GM06990 (cell line): ENCODE data around the gene INF2.

Source experiments
- DNase-seq: peaks from one replicate; pipeline ENCODE4 v3.0.0-alpha.2; 2011; ENCODE audit not compliant: insufficient read length; ENCODE audit errors: extremely low read depth
- H3K27me3 ChIP-seq: replicated peaks from 2 replicates; pipeline ENCODE4 v1.6.0; 2011; ENCODE audit warnings: low read length; ENCODE audit not compliant: control insufficient read depth, insufficient read depth
- H3K36me3 ChIP-seq: 2 replicates; pipeline ENCODE4 v1.5.1; 2011; ENCODE audit warnings: low read length; ENCODE audit not compliant: control insufficient read depth, insufficient read depth
- H3K4me3 ChIP-seq: replicated peaks from 2 replicates; pipeline ENCODE4 v1.5.1; 2011; ENCODE audit warnings: low read depth, mild to moderate bottlenecking, control low read depth, low read length
- CTCF ChIP-seq: IDR thresholded peaks from 2 replicates; pipeline ENCODE4 v1.5.1; 2011; ENCODE audit warnings: low read length, control low read depth, mild to moderate bottlenecking, inconsistent platforms; ENCODE audit not compliant: insufficient read depth, poor library complexity, severe bottlenecking

Gene INF2

GRCh38 chr14:104752735-104753527, 63.5 kb downstream of the INF2 start, which contains the start of gene SIVA1:
Gene SIVA1 (plus strand): TSS chr14:104753147. CDS start chr14:104753202, 55 bp downstream.
- Histone ChIP-seq H3K4me3 (peak within 1 kb of the TSS; percentile 98), H3K36me3 (peaks cover 13% of the 10 kb centered on the region), H3K27me3 (no peaks in the 10 kb centered on the region)
- no peak for TF ChIP-seq CTCF
- peak; percentile 100 for DNase-seq

- H3K4me3 ChIP-seq = peak overlapping the region; percentile 98
- TF ChIP-seq CTCF = no peak
- H3K27me3 ChIP-seq = no peaks in the 10 kb centered on the region
- no peak for DNase-seq
- peaks cover 16% of the 10 kb centered on the region for H3K36me3 ChIP-seq
These were observed 64.3 kb downstream of the INF2 start for GRCh38 chr14:104753528-104754212.

- DNase-seq = no peak
- Histone ChIP-seq H3K27me3 (no peaks in the 10 kb centered on the region), H3K4me3 (peak overlapping the region; percentile 98), H3K36me3 (peaks cover 19% of the 10 kb centered on the region)
- TF ChIP-seq CTCF = no peak
These were observed 64.9 kb downstream of the INF2 start for GRCh38 chr14:104754213-104754851.

GRCh38 chr14:104755621-104756020, 66.2 kb downstream of the INF2 start:
- H3K36me3 ChIP-seq = peaks cover 25% of the 10 kb centered on the region
- H3K4me3 ChIP-seq = no peak overlapping the region
- no peak for TF ChIP-seq CTCF
- no peaks in the 10 kb centered on the region for H3K27me3 ChIP-seq
- no peak for DNase-seq

GRCh38 chr14:104756477-104757237, 67.2 kb downstream of the INF2 start:
- Histone ChIP-seq H3K36me3 (peaks cover 27% of the 10 kb centered on the region), H3K4me3 (no peak overlapping the region)
- DNase-seq = peak; percentile 44

More at GRCh38 chr14:104756477-104757237, 67.2 kb downstream of the INF2 start:
- TF ChIP-seq CTCF = no peak
- no peaks in the 10 kb centered on the region for H3K27me3 ChIP-seq
